AG04449 (cell line): ENCODE measurements around the gene MLLT10.

Source experiments
- CTCF ChIA-PET: fragments of 350-600 bp; formaldehyde crosslinking; extraction: SDS; loops from one replicate; lab custom pipeline; 2021; ENCODE audit warnings: antibody characterized with exemption; lab: Yijun Ruan, JAX
- POLR2A ChIA-PET: fragments of 400-600, 350-600 bp; formaldehyde crosslinking; extraction: SDS; loops from one replicate; lab custom pipeline; 2020; ENCODE audit warnings: antibody characterized with exemption, inconsistent platforms; lab: Yijun Ruan, JAX
- DNase-seq: peaks from one replicate; pipeline ENCODE4 v3.0.0-alpha.2; 2010; ENCODE audit warnings: low read depth, low spot score
- H3K4me3 ChIP-seq: 2 replicates; pipeline ENCODE4 v1.5.1; 2011; ENCODE audit warnings: low read depth, mild to moderate bottlenecking, control low read depth, low read length
- CTCF ChIP-seq: IDR thresholded peaks from one replicate; pipeline ENCODE4 v1.5.1; 2011; ENCODE audit warnings: mild to moderate bottlenecking, moderate library complexity, low read length, control low read depth, inconsistent platforms; ENCODE audit not compliant: insufficient read depth; ENCODE audit errors: missing control alignments

The MLLT10 gene

GRCh38 chr10:21499701-21500577, 34.1 kb upstream of the MLLT10 start:
- H3K4me3 ChIP-seq: no peak overlapping the region
- no peak for DNase-seq
- ChIA-PET CTCF (no interaction called here), POLR2A (no interaction called here)
- no peak for TF ChIP-seq CTCF

GRCh38 chr10:21500578-21500910, 33.5 kb upstream of the MLLT10 start:
- H3K4me3 ChIP-seq: no peak overlapping the region
- no peak for DNase-seq
- ChIA-PET CTCF (no interaction called here), POLR2A (no interaction called here)
- no peak for TF ChIP-seq CTCF

- ChIA-PET CTCF (no interaction called here), POLR2A (no interaction called here)
- no peak overlapping the region for H3K4me3 ChIP-seq
- TF ChIP-seq CTCF: no peak
- DNase-seq: no peak
Observed at GRCh38 chr10:21501091-21501490, 32.9 kb upstream of the MLLT10 start.

GRCh38 chr10:21501731-21502347, 32.2 kb upstream of the MLLT10 start:
- CTCF ChIA-PET: no interaction called here
- POLR2A ChIA-PET: no interaction called here
- TF ChIP-seq CTCF: no peak
- no peak for DNase-seq
- no peak overlapping the region for H3K4me3 ChIP-seq

GRCh38 chr10:21502348-21502740, 31.7 kb upstream of the MLLT10 start:
- no peak for TF ChIP-seq CTCF
- H3K4me3 ChIP-seq: no peak overlapping the region
- no peak for DNase-seq
- ChIA-PET POLR2A (no interaction called here), CTCF (interaction anchor here (0.9 kb wide), 1 partner anchor 225 kb away, joined by 3 read pairs; no protein-coding TSS in a partner anchor)

GRCh38 chr10:21503542-21503941, 30.5 kb upstream of the MLLT10 start:
- POLR2A ChIA-PET: no interaction called here
- no peak for DNase-seq
- CTCF ChIA-PET: no interaction called here
- no peak overlapping the region for H3K4me3 ChIP-seq
- no peak for TF ChIP-seq CTCF
